ENCODE data around the gene PCSK5.

The PCSK5 gene

GRCh38 chr9:75950998-75951397, 60.5 kb downstream of the PCSK5 start:
- no peak for DNase-seq (ENCODE audit: extremely low read depth, low read depth)
- TF ChIP-seq, protein P1, sequence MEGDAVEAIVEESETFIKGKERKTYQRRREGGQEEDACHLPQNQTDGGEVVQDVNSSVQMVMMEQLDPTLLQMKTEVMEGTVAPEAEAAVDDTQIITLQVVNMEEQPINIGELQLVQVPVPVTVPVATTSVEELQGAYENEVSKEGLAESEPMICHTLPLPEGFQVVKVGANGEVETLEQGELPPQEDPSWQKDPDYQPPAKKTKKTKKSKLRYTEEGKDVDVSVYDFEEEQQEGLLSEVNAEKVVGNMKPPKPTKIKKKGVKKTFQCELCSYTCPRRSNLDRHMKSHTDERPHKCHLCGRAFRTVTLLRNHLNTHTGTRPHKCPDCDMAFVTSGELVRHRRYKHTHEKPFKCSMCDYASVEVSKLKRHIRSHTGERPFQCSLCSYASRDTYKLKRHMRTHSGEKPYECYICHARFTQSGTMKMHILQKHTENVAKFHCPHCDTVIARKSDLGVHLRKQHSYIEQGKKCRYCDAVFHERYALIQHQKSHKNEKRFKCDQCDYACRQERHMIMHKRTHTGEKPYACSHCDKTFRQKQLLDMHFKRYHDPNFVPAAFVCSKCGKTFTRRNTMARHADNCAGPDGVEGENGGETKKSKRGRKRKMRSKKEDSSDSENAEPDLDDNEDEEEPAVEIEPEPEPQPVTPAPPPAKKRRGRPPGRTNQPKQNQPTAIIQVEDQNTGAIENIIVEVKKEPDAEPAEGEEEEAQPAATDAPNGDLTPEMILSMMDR (IDR thresholded peaks at IDR 0.05; ENCODE audit: low read depth, low read length, missing control alignments) = no peak
- no peak overlapping the region for H3K4me3 ChIP-seq (replicated peaks; ENCODE audit: low read depth, low read length)

DNA sequence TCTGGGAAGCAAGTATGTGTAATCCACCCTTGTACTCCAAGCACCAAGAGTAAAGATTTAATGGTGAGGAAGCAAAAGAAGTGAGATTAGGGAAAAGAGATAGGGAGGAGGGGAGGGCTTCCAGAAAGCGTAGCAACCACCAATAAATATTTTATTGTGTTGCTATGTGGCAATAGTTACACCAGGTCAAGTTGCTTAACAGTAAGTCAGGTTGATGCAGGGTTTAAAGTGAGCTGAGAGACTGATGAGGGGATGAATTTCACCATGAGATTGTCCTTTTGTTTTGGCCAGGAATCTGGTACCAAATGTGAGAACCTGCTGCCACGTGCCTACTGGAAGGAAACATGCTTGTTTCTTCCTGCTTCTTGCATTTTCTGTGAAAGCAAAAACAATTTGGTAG, 62.7 kb downstream of the PCSK5 start:
- no peak for DNase-seq (ENCODE audit: extremely low read depth, low read depth)
- no peak overlapping the region for H3K4me3 ChIP-seq (replicated peaks; ENCODE audit: low read depth, low read length)
- TF ChIP-seq, protein P1 (IDR thresholded peaks at IDR 0.05; ENCODE audit: low read depth, low read length, missing control alignments) = no peak

DNA sequence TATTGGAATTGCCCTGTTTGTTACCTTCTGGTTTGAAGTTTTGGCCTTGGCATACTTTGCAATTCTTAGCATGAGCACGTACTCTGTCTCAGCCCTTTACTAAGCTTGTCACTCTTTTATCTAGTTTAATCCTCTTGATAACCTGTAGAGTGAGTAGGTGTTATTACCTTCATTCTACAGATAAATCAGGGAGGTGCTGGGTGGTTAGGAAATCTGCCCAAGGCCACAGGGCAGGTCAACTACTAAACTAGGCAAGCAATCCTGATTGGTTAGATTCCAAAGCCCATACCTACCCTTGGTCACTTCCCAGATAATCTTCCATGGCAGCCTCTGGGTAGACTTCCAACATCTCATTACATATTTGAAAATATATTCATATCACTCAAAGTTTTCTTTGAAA, 65.7 kb downstream of the PCSK5 start:
- TF ChIP-seq, protein P1 (IDR thresholded peaks at IDR 0.05; ENCODE audit: low read depth, low read length, missing control alignments) = no peak
- DNase-seq (ENCODE audit: extremely low read depth, low read depth) = no peak

DNA sequence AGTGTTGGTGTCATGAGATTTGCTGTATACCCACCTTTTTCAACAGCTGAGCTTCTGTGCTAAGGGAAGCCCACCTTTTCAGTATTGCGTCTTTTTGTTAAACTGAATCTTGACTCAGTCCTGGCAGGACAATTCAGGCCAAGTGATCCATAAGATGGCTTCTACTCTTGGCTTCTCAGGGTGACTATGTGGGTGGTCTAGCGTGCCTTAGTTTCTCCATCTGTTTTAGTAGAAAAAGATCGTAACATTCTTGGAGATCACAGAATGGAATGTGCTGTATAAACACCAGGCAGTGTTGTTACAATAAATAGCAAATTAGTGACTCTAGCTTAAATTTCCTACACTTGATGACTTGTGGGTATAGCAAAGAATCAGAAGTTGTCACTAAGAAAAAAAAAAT, 66.6 kb downstream of the PCSK5 start:
- no peak overlapping the region for H3K4me3 ChIP-seq (replicated peaks; ENCODE audit: low read depth, low read length)
- DNase-seq (ENCODE audit: extremely low read depth, low read depth) = no peak
- TF ChIP-seq, protein P1 (IDR thresholded peaks at IDR 0.05; ENCODE audit: low read depth, low read length, missing control alignments) = no peak

More for the DNA sequence above, 65.7 kb downstream of the PCSK5 start:
- H3K4me3 ChIP-seq (replicated peaks; ENCODE audit: low read depth, low read length) = no peak overlapping the region

- TF ChIP-seq, protein P1 (IDR thresholded peaks at IDR 0.05; ENCODE audit: low read depth, low read length, missing control alignments) = no peak
- H3K4me3 ChIP-seq (replicated peaks; ENCODE audit: low read depth, low read length) = no peak overlapping the region
Observed at GRCh38 chr9:75958226-75958625, 67.8 kb downstream of the PCSK5 start.

GRCh38 chr9:75960551-75960950, 70.1 kb downstream of the PCSK5 start:
- no peak for DNase-seq (ENCODE audit: extremely low read depth, low read depth)
- H3K4me3 ChIP-seq (replicated peaks; ENCODE audit: low read depth, low read length) = no peak overlapping the region
- TF ChIP-seq, protein P1 (IDR thresholded peaks at IDR 0.05; ENCODE audit: low read depth, low read length, missing control alignments) = no peak

More at GRCh38 chr9:75958226-75958625, 67.8 kb downstream of the PCSK5 start:
- DNase-seq (ENCODE audit: extremely low read depth, low read depth) = no peak

DNA sequence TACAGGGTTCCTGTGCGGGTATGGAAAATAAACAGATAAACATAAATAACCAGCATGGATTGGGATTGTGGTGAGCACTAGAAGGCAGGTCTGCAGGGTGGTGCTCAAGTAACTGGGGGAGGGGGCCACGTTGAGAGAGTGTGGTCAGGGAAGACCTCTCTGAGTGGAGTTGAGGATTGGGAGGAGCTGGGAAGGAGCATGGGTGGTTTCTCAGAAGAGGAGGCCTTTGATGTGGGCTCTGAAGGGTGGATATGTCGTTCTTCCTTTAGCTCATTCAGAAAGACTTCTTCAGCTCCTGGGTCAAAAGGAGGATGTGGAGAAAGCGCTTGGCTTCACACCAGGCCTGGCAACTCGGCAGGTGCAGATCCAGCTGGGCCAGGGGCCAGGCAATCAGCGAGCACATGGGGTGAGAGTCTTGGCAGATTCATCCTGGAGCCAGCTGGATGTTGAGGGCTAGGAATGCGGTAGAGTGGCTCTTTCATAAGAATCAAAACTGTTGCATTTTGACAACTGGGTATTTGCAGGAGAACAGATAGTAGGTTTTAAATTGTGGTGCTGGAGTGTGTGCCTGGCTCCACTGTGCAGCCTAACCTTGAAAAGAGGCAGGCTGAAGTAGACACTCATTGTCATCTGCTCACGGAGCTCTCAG, 71.7 kb downstream of the PCSK5 start:
- no peak overlapping the region for H3K4me3 ChIP-seq (replicated peaks; ENCODE audit: low read depth, low read length)
- DNase-seq (ENCODE audit: extremely low read depth, low read depth) = no peak
- TF ChIP-seq, protein P1 (IDR thresholded peaks at IDR 0.05; ENCODE audit: low read depth, low read length, missing control alignments) = no peak

Measured in HFF-Myc (cell line).